ENCODE measurements around the gene CDC14A. TPM values are rescaled to one million over a fixed set of nuclear protein-coding genes. Genes with fewer than 3 reads are reported as not detected.
"Not testable (repeated sequence)": the region's sequence is repeated elsewhere in the genome, so short reads cannot be mapped to it uniquely, and the experiment has no call there.

Gene CDC14A
- polyA plus RNA-seq, 1 of the 3 experiments (the other 2 are of a cell fraction), result 2.2 TPM

DNA sequence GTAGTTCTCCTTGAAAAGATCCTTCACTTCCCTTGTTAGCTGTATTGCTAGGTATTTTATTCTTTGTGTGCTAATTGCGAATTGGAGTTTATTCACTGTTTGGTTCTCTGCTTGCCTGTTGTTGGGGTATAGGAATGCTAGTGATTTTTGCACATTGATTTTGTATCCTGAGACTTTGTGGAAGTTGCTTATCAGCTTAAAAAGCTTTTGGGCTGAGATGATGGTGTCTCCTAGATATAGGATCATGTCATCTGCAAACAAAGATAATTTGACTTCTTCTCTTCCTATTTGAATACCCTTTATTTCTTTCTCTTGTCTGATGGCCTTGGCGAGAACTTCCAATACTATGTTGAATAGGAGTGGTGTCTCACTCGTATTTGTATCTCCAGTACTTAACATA, 55.1 kb downstream of the CDC14A start:
- H3K79me2 ChIP-seq (ENCODE audit: insufficient read depth); H3K9ac ChIP-seq; H3K9me3 ChIP-seq; H3K4me2 ChIP-seq; DNase-seq; POLR2A ChIA-PET; H3K4me1 ChIP-seq (ENCODE audit: control insufficient read depth in 1 of 2, insufficient read depth in 2 of 2, low read depth in 1 of 2, low read length in 1 of 2); H3K9me2 ChIP-seq; H3F3A ChIP-seq (replicated peaks; ENCODE audit: insufficient read depth); H3K36me3 ChIP-seq (replicated peaks in 1 of 2; ENCODE audit: control insufficient read depth in 1 of 2, insufficient read depth in 2 of 2, low read length in 1 of 2); H3K27me3 ChIP-seq (ENCODE audit: insufficient read depth); H2AFZ ChIP-seq (ENCODE audit: low read depth); H3K27ac ChIP-seq (ENCODE audit: low read depth in 2 of 2, low read length in 1 of 2); H3K4me3 ChIP-seq (ENCODE audit: low read depth in 2 of 2, low read length in 1 of 2); H4K20me1 ChIP-seq (ENCODE audit: insufficient read depth): not testable (repeated sequence)
- WGBS (ENCODE audit: low lambda C conversion rate), result 93% methylated on average over 3 of the region's 3 CpGs
- CTCF ChIA-PET, result interaction anchor here (0.9 kb wide), 1 partner anchor 48 kb away, joined by 3 read pairs; no protein-coding TSS in a partner anchor

DNA sequence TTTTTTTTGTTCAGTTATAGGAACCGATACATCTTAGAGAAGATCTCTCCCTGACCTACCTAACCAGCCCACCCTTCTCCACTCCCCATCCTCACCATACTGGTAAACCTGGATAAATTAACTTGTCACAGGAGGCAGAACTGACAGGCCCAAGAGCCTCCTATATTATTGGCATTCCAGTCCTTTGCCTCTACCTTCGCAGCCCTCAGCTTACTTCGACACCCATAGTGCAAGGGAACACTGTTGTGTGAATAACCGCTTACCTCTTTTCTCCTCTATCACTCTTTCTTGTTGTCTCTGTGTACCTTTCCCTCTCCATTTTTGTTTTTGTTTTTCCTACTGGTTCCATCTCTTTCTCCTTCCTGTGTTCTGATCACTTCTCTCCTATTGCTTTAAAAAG, 58.7 kb downstream of the CDC14A start:
- no peaks in the 10 kb centered on the region for H3K9me3 ChIP-seq
- H3K9ac ChIP-seq, result no peak overlapping the region
- H3K4me2 ChIP-seq, result no peak overlapping the region
- H3K9me2 ChIP-seq, result no peaks in the 10 kb centered on the region
- no peak for DNase-seq
- TF ChIP-seq EZH2phosphoT487 (IDR thresholded peaks at IDR 0.05; ENCODE audit: borderline replicate concordance, low read depth), result no peak
- no peak for TF ChIP-seq RAD21 (IDR thresholded peaks at IDR 0.05; ENCODE audit: low read length)
- no peak for TF ChIP-seq NRF1 (IDR thresholded peaks at IDR 0.05; ENCODE audit: low read depth, low read length)
- TF ChIP-seq SIN3A (IDR thresholded peaks at IDR 0.05; ENCODE audit: borderline replicate concordance, low read depth, low read length), result no peak
- TF ChIP-seq, protein P1, sequence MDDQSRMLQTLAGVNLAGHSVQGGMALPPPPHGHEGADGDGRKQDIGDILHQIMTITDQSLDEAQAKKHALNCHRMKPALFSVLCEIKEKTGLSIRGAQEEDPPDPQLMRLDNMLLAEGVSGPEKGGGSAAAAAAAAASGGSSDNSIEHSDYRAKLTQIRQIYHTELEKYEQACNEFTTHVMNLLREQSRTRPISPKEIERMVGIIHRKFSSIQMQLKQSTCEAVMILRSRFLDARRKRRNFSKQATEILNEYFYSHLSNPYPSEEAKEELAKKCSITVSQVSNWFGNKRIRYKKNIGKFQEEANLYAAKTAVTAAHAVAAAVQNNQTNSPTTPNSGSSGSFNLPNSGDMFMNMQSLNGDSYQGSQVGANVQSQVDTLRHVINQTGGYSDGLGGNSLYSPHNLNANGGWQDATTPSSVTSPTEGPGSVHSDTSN (IDR thresholded peaks at IDR 0.05), result no peak
- TF ChIP-seq MAX (IDR thresholded peaks at IDR 0.05; ENCODE audit: low read depth), result no peak
- ChIA-PET CTCF (no interaction called here), POLR2A (no interaction called here)
- no peaks in the 10 kb centered on the region for H3F3A ChIP-seq (replicated peaks; ENCODE audit: insufficient read depth)
- no peak overlapping the region for H3K27ac ChIP-seq (ENCODE audit: low read depth in 2 of 2, low read length in 1 of 2)
- no peaks in the 10 kb centered on the region for H3K36me3 ChIP-seq (replicated peaks in 1 of 2; ENCODE audit: control insufficient read depth in 1 of 2, insufficient read depth in 2 of 2, low read length in 1 of 2)
- H2AFZ ChIP-seq (ENCODE audit: low read depth), result no peak overlapping the region
- no peaks in the 10 kb centered on the region for H3K27me3 ChIP-seq (ENCODE audit: insufficient read depth)
- no peak overlapping the region for H3K4me3 ChIP-seq (ENCODE audit: low read depth in 2 of 2, low read length in 1 of 2)
- 97% methylated on average over 4 of the region's 4 CpGs for WGBS (ENCODE audit: low lambda C conversion rate)
- no peaks in the 10 kb centered on the region for H3K4me1 ChIP-seq (ENCODE audit: control insufficient read depth in 1 of 2, insufficient read depth in 2 of 2, low read depth in 1 of 2, low read length in 1 of 2)
- no peaks in the 10 kb centered on the region for H4K20me1 ChIP-seq (ENCODE audit: insufficient read depth)
- H3K79me2 ChIP-seq (ENCODE audit: insufficient read depth), result peaks cover 4% of the 10 kb centered on the region; the same call in 1 of the 2 replicates

- no peak overlapping the region for H3K27ac ChIP-seq (ENCODE audit: low read depth in 2 of 2, low read length in 1 of 2)
- H3F3A ChIP-seq (replicated peaks; ENCODE audit: insufficient read depth), result no peaks in the 10 kb centered on the region
- H3K79me2 ChIP-seq (ENCODE audit: insufficient read depth), result no peaks in the 10 kb centered on the region
- no peaks in the 10 kb centered on the region for H3K4me1 ChIP-seq (ENCODE audit: control insufficient read depth in 1 of 2, insufficient read depth in 2 of 2, low read depth in 1 of 2, low read length in 1 of 2)
- no peaks in the 10 kb centered on the region for H4K20me1 ChIP-seq (ENCODE audit: insufficient read depth)
- TF ChIP-seq GABPA (IDR thresholded peaks at IDR 0.05; ENCODE audit: low read depth), result no peak
- TF ChIP-seq, protein P1 (IDR thresholded peaks at IDR 0.05), result no peak
- no peak for TF ChIP-seq REST (IDR thresholded peaks at IDR 0.05; ENCODE audit: low read depth, low read length)
- no peak for TF ChIP-seq SMC3 (IDR thresholded peaks at IDR 0.05; ENCODE audit: low read depth, low read length)
- no peak for TF ChIP-seq TAF1 (IDR thresholded peaks at IDR 0.05; ENCODE audit: borderline replicate concordance, low read depth, low read length)
- no peaks in the 10 kb centered on the region for H3K9me2 ChIP-seq
- H3K36me3 ChIP-seq (replicated peaks in 1 of 2; ENCODE audit: control insufficient read depth in 1 of 2, insufficient read depth in 2 of 2, low read length in 1 of 2), result no peaks in the 10 kb centered on the region
- ChIA-PET POLR2A (no interaction called here), CTCF (no interaction called here)
- no peak overlapping the region for H2AFZ ChIP-seq (ENCODE audit: low read depth)
- DNase-seq, result no peak
- no peak overlapping the region for H3K4me3 ChIP-seq (ENCODE audit: low read depth in 2 of 2, low read length in 1 of 2)
- H3K9me3 ChIP-seq, result no peaks in the 10 kb centered on the region
- H3K9ac ChIP-seq, result no peak overlapping the region
- no peaks in the 10 kb centered on the region for H3K27me3 ChIP-seq (ENCODE audit: insufficient read depth)
- no peak overlapping the region for H3K4me2 ChIP-seq
Measured at GRCh38 chr1:100411574-100411973, 59.3 kb downstream of the CDC14A start.

Measured in SK-N-SH (cell line).